ENCODE measurements around the gene OR1K1. TPM values are rescaled to one million over a fixed set of nuclear protein-coding genes. Genes with fewer than 3 reads are reported as not detected.

The OR1K1 gene
- total RNA-seq, 4 donors from 2014 or later, result not detected

- Histone ChIP-seq H3K27ac (no peak overlapping the region), H3K36me3 (peaks cover 0 to 2% of the 10 kb centered on the region in 2 donors), H3K4me1 (peaks cover 4 to 6% of the 10 kb centered on the region in 2 donors), H3K27me3 (no peaks in the 10 kb centered on the region), H3K4me3 (replicated peaks in 1 of 3) (no peak overlapping the region), H3K9me3 (no peaks in the 10 kb centered on the region)
- no peak for DNase-seq
- 86% methylated on average over 4 of the region's 4 CpGs for WGBS, 2 donors
- TF ChIP-seq POLR2A (IDR thresholded peaks at IDR 0.05), result no peak
- TF ChIP-seq CTCF (IDR thresholded peaks at IDR 0.05), result no peak
- intact Hi-C loops (cut with DNase I), result no loop called here
Observed at GRCh38 chr9:122812736-122813135, 12.8 kb downstream of the OR1K1 start.

- DNase-seq, result no peak
- Histone ChIP-seq H3K4me3 (replicated peaks in 1 of 3) (no peak overlapping the region), H3K9me3 (no peaks in the 10 kb centered on the region), H3K27ac (no peak overlapping the region), H3K36me3 (peaks cover 1 to 5% of the 10 kb centered on the region in 2 donors), H3K27me3 (no peaks in the 10 kb centered on the region), H3K4me1 (peaks cover 3 to 4% of the 10 kb centered on the region in 2 donors)
- intact Hi-C loops (cut with DNase I), result no loop called here
- no peak for TF ChIP-seq POLR2A (IDR thresholded peaks at IDR 0.05)
- no peak for TF ChIP-seq CTCF (IDR thresholded peaks at IDR 0.05)
- 61 to 66% methylated on average over 6 of the region's 6 CpGs for WGBS, 2 donors
Observed at GRCh38 chr9:122814545-122814944, 14.6 kb downstream of the OR1K1 start.

- H3K4me3 ChIP-seq (replicated peaks in 1 of 3), result no peak overlapping the region
- TF ChIP-seq CTCF (IDR thresholded peaks at IDR 0.05), result no peak
- TF ChIP-seq POLR2A (IDR thresholded peaks at IDR 0.05), result no peak
- H3K9me3 ChIP-seq, result no peaks in the 10 kb centered on the region
- no peaks in the 10 kb centered on the region for H3K27me3 ChIP-seq
- peaks cover 9 to 10% of the 10 kb centered on the region in 2 donors for H3K36me3 ChIP-seq
- intact Hi-C loops (cut with DNase I), result no loop called here
- no peak overlapping the region for H3K27ac ChIP-seq
- no peak for DNase-seq
- no peaks in the 10 kb centered on the region for H3K4me1 ChIP-seq
Observed at GRCh38 chr9:122815544-122815943, 15.6 kb downstream of the OR1K1 start.

GRCh38 chr9:122816163-122816867, 16.4 kb downstream of the OR1K1 start:
- 78 to 84% methylated on average over 17 of the region's 17 CpGs for WGBS, 2 donors
- Histone ChIP-seq H3K4me3 (replicated peaks in 1 of 3) (no peak overlapping the region), H3K27me3 (no peaks in the 10 kb centered on the region), H3K36me3 (peaks cover 10 to 12% of the 10 kb centered on the region in 2 donors), H3K9me3 (no peaks in the 10 kb centered on the region), H3K4me1 (no peaks in the 10 kb centered on the region), H3K27ac (peak overlapping the region in 1 of 3 donors; percentile 44)
- peak; percentile 18 to 27 for DNase-seq
- TF ChIP-seq POLR2A (IDR thresholded peaks at IDR 0.05), result peak in 1 of 2 donors; percentile 28
- TF ChIP-seq CTCF (IDR thresholded peaks at IDR 0.05), result no peak
- intact Hi-C loops (cut with DNase I), result no loop called here

GRCh38 chr9:122819326-122819725, 19.4 kb downstream of the OR1K1 start:
- TF ChIP-seq POLR2A (IDR thresholded peaks at IDR 0.05) (no peak), CTCF (IDR thresholded peaks at IDR 0.05) (no peak)
- WGBS, 2 donors, result 75 to 77% methylated on average over 3 of the region's 3 CpGs
- Histone ChIP-seq H3K4me1 (no peaks in the 10 kb centered on the region), H3K27me3 (no peaks in the 10 kb centered on the region), H3K36me3 (peaks cover 19 to 22% of the 10 kb centered on the region in 2 donors), H3K4me3 (replicated peaks in 1 of 3) (no peak overlapping the region), H3K9me3 (no peaks in the 10 kb centered on the region), H3K27ac (peak overlapping the region in 1 of 3 donors; percentile 9)
- DNase-seq, result no peak
- intact Hi-C loops (cut with DNase I), result no loop called here
